Uterus (tissue), 4 donors: ENCODE data around the gene CYCS. TPM values are rescaled to one million over a fixed set of nuclear protein-coding genes. Genes with fewer than 3 reads are reported as not detected.

Experiments
- DNase-seq, 2 donors: peaks; one replicate each; pipeline ENCODE4 v3.0.0-alpha.2; 2019 to 2020
- H3K27ac ChIP-seq, 2 donors: fragments of 200-600 bp; sonication (generic); 1 replicate in 1 of 2; 2 replicates in 1 of 2; pipeline ENCODE4 v1.5.1; 2016 to 2018
- H3K27me3 ChIP-seq, 2 donors: fragments of 200-600 bp; sonication (generic); one replicate each; pipeline ENCODE4 v1.5.1; 2018 to 2019; ENCODE audit warnings: control low read depth in 1 of 2
- H3K36me3 ChIP-seq, 2 donors: fragments of 200-600 bp; sonication (generic); one replicate each; pipeline ENCODE4 v1.5.1; 2019; ENCODE audit warnings: control low read depth in 1 of 2
- H3K4me1 ChIP-seq, 2 donors: fragments of 200-600 bp; sonication (generic); one replicate each; pipeline ENCODE4 v1.5.1; 2018 to 2019; ENCODE audit warnings: control low read depth in 1 of 2
- H3K4me3 ChIP-seq, 2 donors: fragments of 200-600 bp; sonication (generic); 1 replicate in 1 of 2; 2 replicates in 1 of 2; pipeline ENCODE4 v1.5.1; 2018 to 2019; ENCODE audit warnings: mild to moderate bottlenecking in 1 of 2
- H3K9me3 ChIP-seq, 2 donors: fragments of 200-600 bp; sonication (generic); one replicate each; pipeline ENCODE4 v1.5.1; 2019; ENCODE audit warnings: control low read depth in 1 of 2
- POLR2A ChIP-seq, 2 donors: fragments of 450-650 bp; IDR thresholded peaks; one replicate each; pipeline ENCODE4 v1.6.1; 2016; ENCODE audit warnings: antibody characterized with exemption in 2 of 2, mild to moderate bottlenecking in 1 of 2, moderate library complexity in 1 of 2
- intact Hi-C: fragments of 100-400 bp; cut with DNase I; formaldehyde crosslinking; loops from one replicate; pipeline ENCODE4 v1.15.1; 2023; ENCODE audit warnings: low total_unique reads
- total RNA-seq, 4 donors: library from RNA; depleted of rRNA in 3 of 4; stranded (reverse); fragments of >200 nt in 3 of 4; gene quantifications; one replicate each; pipeline versions ENCODE4 v1.1.0 to v1.2.4, GENCODE V29; 2014 to 2023
- TF ChIP-seq, protein P1 (sequence below), 4 experiments: fragments of 200-600 bp in 2 of 4; fragments of 450-650 bp in 2 of 4; sonication (generic) in 2 of 4; IDR thresholded peaks; one replicate each; pipeline ENCODE4 v1.5.1; 2016 to 2019; ENCODE audit warnings: antibody characterized with exemption in 4 of 4, mild to moderate bottlenecking in 2 of 4, moderate library complexity in 1 of 4
- donor health status: DM: yes; HTN: yes; CAD: no.

Gene CYCS
- total RNA-seq, 4 donors from 2014 or later: 15.4 to 56.6 (median 29.1) TPM

DNA sequence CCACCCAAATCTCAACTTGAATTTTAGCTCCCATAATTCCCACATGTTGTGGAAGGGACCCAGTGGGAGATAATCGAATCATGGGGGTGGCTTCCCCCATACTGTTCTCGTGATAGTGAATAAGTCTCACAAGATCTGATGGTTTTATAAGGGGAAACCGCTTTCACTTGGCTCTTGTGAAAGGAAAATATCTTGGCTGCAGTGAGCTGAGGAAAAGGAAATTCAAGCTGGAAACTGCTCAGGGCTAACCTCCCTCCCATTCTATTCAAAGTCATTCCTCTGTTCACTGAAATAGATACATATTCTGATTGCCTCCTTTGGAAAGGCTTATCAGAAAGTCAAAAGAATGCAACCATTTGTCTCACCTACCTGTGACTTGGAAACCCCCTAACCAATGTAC lies 15.8 kb downstream of the CYCS start:
- H3K27me3 ChIP-seq: no peaks in the 10 kb centered on the region
- no peaks in the 10 kb centered on the region for H3K4me1 ChIP-seq
- TF ChIP-seq, protein P1, sequence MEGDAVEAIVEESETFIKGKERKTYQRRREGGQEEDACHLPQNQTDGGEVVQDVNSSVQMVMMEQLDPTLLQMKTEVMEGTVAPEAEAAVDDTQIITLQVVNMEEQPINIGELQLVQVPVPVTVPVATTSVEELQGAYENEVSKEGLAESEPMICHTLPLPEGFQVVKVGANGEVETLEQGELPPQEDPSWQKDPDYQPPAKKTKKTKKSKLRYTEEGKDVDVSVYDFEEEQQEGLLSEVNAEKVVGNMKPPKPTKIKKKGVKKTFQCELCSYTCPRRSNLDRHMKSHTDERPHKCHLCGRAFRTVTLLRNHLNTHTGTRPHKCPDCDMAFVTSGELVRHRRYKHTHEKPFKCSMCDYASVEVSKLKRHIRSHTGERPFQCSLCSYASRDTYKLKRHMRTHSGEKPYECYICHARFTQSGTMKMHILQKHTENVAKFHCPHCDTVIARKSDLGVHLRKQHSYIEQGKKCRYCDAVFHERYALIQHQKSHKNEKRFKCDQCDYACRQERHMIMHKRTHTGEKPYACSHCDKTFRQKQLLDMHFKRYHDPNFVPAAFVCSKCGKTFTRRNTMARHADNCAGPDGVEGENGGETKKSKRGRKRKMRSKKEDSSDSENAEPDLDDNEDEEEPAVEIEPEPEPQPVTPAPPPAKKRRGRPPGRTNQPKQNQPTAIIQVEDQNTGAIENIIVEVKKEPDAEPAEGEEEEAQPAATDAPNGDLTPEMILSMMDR (IDR thresholded peaks at IDR 0.05): no peak
- no peak for TF ChIP-seq POLR2A (IDR thresholded peaks at IDR 0.05)
- no peak overlapping the region for H3K27ac ChIP-seq
- no peak for DNase-seq
- no peak overlapping the region for H3K4me3 ChIP-seq
- H3K36me3 ChIP-seq: no peaks in the 10 kb centered on the region
- no peaks in the 10 kb centered on the region for H3K9me3 ChIP-seq
- intact Hi-C loops: no loop called here

- no peak for TF ChIP-seq POLR2A (IDR thresholded peaks at IDR 0.05)
- TF ChIP-seq, protein P1 (IDR thresholded peaks at IDR 0.05): no peak
- Histone ChIP-seq H3K4me1 (no peaks in the 10 kb centered on the region), H3K27me3 (no peaks in the 10 kb centered on the region), H3K27ac (no peak overlapping the region), H3K36me3 (no peaks in the 10 kb centered on the region), H3K4me3 (no peak overlapping the region), H3K9me3 (no peaks in the 10 kb centered on the region)
- no peak for DNase-seq
- intact Hi-C loops: no loop called here
These were observed 19.1 kb downstream of the CYCS start for GRCh38 chr7:25105911-25106310.

DNA sequence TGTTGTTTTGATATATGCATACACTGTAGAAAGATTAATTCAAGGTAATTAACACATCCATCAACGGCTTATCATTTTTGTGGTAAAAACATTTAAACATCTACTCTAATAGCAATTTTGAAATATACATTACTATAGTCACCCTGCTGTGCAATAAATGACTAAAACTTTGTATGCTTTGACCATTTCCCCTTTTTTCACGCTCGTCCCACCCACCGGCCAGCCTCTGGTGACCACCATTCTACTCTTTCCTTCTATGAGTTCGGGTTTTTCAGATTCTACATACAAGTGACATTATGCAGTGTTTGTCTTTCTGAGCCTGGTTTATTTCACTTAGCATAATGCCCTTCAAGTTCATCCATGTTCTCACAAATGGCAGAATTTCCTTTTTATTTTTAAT lies 21.3 kb downstream of the CYCS start:
- DNase-seq: no peak
- H3K27me3 ChIP-seq: no peaks in the 10 kb centered on the region
- intact Hi-C loops: no loop called here
- H3K36me3 ChIP-seq: no peaks in the 10 kb centered on the region
- no peaks in the 10 kb centered on the region for H3K9me3 ChIP-seq
- H3K4me3 ChIP-seq: no peak overlapping the region
- no peaks in the 10 kb centered on the region for H3K4me1 ChIP-seq
- TF ChIP-seq, protein P1 (IDR thresholded peaks at IDR 0.05): no peak
- no peak for TF ChIP-seq POLR2A (IDR thresholded peaks at IDR 0.05)
- no peak overlapping the region for H3K27ac ChIP-seq

DNA sequence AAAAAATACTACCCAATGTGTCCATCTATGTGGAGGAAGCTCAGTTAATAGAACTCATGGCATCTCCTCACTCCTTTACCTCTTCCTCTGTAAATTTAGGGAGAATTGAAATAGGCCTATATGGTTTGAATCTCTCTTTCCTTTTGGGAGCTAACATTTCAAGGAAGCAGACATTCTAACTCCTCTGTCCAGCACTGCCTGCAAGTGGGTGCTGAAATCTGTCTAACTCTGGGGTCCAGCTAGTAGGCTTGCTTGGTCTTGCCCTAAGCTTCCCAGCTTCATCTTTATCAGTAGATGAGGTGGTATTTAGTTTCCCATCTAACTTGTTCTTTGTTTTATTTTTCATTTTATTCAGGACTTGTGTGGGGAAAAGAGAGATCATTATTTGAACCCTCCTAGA lies 23.2 kb downstream of the CYCS start:
- Histone ChIP-seq H3K4me1 (no peaks in the 10 kb centered on the region), H3K4me3 (no peak overlapping the region), H3K27ac (no peak overlapping the region), H3K27me3 (no peaks in the 10 kb centered on the region), H3K36me3 (no peaks in the 10 kb centered on the region), H3K9me3 (no peaks in the 10 kb centered on the region)
- no peak for DNase-seq
- intact Hi-C loops: no loop called here
- TF ChIP-seq, protein P1 (IDR thresholded peaks at IDR 0.05): no peak
- no peak for TF ChIP-seq POLR2A (IDR thresholded peaks at IDR 0.05)

- H3K27ac ChIP-seq: no peak overlapping the region
- no peaks in the 10 kb centered on the region for H3K4me1 ChIP-seq
- DNase-seq: peak; percentile 16 to 17
- H3K9me3 ChIP-seq: no peaks in the 10 kb centered on the region
- no peak overlapping the region for H3K4me3 ChIP-seq
- no peaks in the 10 kb centered on the region for H3K27me3 ChIP-seq
- H3K36me3 ChIP-seq: no peaks in the 10 kb centered on the region
- intact Hi-C loops: no loop called here
- no peak for TF ChIP-seq POLR2A (IDR thresholded peaks at IDR 0.05)
- TF ChIP-seq, protein P1 (IDR thresholded peaks at IDR 0.05): peak; percentile 29 to 62 (median 61)
These were observed 26.7 kb downstream of the CYCS start for GRCh38 chr7:25098096-25099046.
